ENCODE data around the gene CDK5RAP1.

CDK5RAP1 gene

DNA sequence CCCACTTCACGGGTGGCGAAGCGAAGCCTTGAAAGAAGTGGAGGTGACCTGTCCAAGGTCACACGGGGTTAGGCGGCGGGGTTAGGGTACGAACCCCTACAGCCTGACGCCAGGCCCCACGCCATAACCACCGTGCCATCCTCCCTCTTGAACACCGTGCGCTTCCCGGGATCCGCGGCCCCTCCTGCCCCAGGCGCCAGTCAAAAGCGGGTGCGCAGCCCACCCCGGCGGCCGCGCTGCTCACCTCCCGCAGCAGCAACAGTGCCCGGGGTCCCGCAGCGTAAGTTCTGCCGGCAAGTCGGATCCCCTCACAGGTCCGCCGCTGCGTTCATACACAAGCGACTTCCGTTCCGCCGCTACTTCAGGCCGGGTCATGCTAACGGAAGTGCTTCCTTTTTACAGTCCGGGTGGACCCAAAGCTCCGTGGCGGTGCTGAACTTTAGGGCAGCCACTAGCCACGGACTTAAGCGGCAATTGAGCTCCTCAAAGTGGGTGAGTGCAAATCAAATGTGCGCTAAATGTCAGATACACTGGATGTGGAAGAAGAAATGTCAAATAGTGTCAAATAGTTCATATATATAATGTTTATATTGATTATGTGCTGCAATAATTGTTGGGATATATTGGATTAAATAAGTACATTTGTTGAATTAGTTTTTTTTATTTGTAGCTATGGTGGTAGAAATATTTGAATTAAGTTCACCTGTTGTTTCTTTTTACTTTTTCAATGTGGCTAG lies at the start of gene CDK5RAP1 (continued):
- TF ChIP-seq, protein P1, sequence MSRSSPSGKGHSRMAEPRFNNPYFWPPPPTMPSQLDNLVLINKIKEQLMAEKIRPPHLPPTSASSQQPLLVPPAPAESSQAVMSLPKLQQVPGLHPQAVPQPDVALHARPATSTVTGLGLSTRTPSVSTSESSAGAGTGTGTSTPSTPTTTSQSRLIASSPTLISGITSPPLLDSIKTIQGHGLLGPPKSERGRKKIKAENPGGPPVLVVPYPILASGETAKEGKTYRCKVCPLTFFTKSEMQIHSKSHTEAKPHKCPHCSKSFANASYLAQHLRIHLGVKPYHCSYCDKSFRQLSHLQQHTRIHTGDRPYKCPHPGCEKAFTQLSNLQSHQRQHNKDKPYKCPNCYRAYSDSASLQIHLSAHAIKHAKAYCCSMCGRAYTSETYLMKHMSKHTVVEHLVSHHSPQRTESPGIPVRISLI (tag by site-specific recombination; IDR thresholded peaks at IDR 0.05): no peak
- peak; percentile 80 for TF ChIP-seq ZBTB17 (tag by site-specific recombination; IDR thresholded peaks at IDR 0.05)
- TF ChIP-seq SALL2 (tag by site-specific recombination; IDR thresholded peaks at IDR 0.05; ENCODE audit: borderline replicate concordance): no peak
- TF ChIP-seq ZFP3 (tag by site-specific recombination; IDR thresholded peaks at IDR 0.05; ENCODE audit: low read depth): no peak
- TF ChIP-seq, protein P2, sequence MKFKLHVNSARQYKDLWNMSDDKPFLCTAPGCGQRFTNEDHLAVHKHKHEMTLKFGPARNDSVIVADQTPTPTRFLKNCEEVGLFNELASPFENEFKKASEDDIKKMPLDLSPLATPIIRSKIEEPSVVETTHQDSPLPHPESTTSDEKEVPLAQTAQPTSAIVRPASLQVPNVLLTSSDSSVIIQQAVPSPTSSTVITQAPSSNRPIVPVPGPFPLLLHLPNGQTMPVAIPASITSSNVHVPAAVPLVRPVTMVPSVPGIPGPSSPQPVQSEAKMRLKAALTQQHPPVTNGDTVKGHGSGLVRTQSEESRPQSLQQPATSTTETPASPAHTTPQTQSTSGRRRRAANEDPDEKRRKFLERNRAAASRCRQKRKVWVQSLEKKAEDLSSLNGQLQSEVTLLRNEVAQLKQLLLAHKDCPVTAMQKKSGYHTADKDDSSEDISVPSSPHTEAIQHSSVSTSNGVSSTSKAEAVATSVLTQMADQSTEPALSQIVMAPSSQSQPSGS (tag by site-specific recombination; IDR thresholded peaks at IDR 0.05; ENCODE audit: low read depth): no peak
- TF ChIP-seq ZNF404 (tag by site-specific recombination; IDR thresholded peaks at IDR 0.05): no peak
- TF ChIP-seq ZBTB1 (tag by site-specific recombination; IDR thresholded peaks at IDR 0.05): 0 out of 2 replicates have a peak, but pooled peaks have one; percentile 28
- TF ChIP-seq, protein P3, sequence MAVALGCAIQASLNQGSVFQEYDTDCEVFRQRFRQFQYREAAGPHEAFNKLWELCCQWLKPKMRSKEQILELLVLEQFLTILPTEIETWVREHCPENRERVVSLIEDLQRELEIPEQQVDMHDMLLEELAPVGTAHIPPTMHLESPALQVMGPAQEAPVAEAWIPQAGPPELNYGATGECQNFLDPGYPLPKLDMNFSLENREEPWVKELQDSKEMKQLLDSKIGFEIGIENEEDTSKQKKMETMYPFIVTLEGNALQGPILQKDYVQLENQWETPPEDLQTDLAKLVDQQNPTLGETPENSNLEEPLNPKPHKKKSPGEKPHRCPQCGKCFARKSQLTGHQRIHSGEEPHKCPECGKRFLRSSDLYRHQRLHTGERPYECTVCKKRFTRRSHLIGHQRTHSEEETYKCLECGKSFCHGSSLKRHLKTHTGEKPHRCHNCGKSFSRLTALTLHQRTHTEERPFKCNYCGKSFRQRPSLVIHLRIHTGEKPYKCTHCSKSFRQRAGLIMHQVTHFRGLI (tag by site-specific recombination; IDR thresholded peaks at IDR 0.05): peak; percentile 63; the same call in 1 of the 2 replicates
- no peak for TF ChIP-seq ZNF140 (tag by site-specific recombination; IDR thresholded peaks at IDR 0.05)
- TF ChIP-seq ZNF830 (tag by site-specific recombination; IDR thresholded peaks at IDR 0.05; ENCODE audit: low read depth): no peak
- TF ChIP-seq ZNF426 (tag by site-specific recombination; IDR thresholded peaks at IDR 0.05): no peak
- no peak for TF ChIP-seq ZNF114 (tag by site-specific recombination; IDR thresholded peaks at IDR 0.05)
- TF ChIP-seq, protein P4, sequence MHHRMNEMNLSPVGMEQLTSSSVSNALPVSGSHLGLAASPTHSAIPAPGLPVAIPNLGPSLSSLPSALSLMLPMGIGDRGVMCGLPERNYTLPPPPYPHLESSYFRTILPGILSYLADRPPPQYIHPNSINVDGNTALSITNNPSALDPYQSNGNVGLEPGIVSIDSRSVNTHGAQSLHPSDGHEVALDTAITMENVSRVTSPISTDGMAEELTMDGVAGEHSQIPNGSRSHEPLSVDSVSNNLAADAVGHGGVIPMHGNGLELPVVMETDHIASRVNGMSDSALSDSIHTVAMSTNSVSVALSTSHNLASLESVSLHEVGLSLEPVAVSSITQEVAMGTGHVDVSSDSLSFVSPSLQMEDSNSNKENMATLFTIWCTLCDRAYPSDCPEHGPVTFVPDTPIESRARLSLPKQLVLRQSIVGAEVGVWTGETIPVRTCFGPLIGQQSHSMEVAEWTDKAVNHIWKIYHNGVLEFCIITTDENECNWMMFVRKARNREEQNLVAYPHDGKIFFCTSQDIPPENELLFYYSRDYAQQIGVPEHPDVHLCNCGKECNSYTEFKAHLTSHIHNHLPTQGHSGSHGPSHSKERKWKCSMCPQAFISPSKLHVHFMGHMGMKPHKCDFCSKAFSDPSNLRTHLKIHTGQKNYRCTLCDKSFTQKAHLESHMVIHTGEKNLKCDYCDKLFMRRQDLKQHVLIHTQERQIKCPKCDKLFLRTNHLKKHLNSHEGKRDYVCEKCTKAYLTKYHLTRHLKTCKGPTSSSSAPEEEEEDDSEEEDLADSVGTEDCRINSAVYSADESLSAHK (tag by site-specific recombination; IDR thresholded peaks at IDR 0.05): peak; percentile 46; the same call in 1 of the 2 replicates
- peak; percentile 95; the same call in 1 of the 2 replicates for TF ChIP-seq ZNF561 (tag by site-specific recombination; IDR thresholded peaks at IDR 0.05; ENCODE audit: borderline replicate concordance)
- TF ChIP-seq ZNF600 (tag by site-specific recombination; IDR thresholded peaks at IDR 0.05): peak; percentile 100
- no peak for TF ChIP-seq ZNF37A (tag by site-specific recombination; IDR thresholded peaks at IDR 0.05)
- TF ChIP-seq ZNF184 (tag by site-specific recombination; IDR thresholded peaks at IDR 0.05): peak; percentile 78; the same call in 1 of the 2 replicates
- TF ChIP-seq, protein P5, sequence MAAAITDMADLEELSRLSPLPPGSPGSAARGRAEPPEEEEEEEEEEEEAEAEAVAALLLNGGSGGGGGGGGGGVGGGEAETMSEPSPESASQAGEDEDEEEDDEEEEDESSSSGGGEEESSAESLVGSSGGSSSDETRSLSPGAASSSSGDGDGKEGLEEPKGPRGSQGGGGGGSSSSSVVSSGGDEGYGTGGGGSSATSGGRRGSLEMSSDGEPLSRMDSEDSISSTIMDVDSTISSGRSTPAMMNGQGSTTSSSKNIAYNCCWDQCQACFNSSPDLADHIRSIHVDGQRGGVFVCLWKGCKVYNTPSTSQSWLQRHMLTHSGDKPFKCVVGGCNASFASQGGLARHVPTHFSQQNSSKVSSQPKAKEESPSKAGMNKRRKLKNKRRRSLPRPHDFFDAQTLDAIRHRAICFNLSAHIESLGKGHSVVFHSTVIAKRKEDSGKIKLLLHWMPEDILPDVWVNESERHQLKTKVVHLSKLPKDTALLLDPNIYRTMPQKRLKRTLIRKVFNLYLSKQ (tag by site-specific recombination; IDR thresholded peaks at IDR 0.05; ENCODE audit: borderline replicate concordance): peak; percentile 74; the same call in 1 of the 2 replicates
- peak; percentile 94 for TF ChIP-seq ZNF324 (tag by site-specific recombination; IDR thresholded peaks at IDR 0.05)
- TF ChIP-seq ZNF747 (tag by site-specific recombination; IDR thresholded peaks at IDR 0.05): no peak
- TF ChIP-seq ZNF664 (tag by site-specific recombination; IDR thresholded peaks at IDR 0.05): peak; percentile 56; the same call in 1 of the 2 replicates
- TF ChIP-seq YY2 (tag by site-specific recombination; IDR thresholded peaks at IDR 0.05): peak; percentile 90
- no peak for TF ChIP-seq ZNF16 (tag by site-specific recombination; IDR thresholded peaks at IDR 0.05; ENCODE audit: low read depth)
- TF ChIP-seq, protein P6, sequence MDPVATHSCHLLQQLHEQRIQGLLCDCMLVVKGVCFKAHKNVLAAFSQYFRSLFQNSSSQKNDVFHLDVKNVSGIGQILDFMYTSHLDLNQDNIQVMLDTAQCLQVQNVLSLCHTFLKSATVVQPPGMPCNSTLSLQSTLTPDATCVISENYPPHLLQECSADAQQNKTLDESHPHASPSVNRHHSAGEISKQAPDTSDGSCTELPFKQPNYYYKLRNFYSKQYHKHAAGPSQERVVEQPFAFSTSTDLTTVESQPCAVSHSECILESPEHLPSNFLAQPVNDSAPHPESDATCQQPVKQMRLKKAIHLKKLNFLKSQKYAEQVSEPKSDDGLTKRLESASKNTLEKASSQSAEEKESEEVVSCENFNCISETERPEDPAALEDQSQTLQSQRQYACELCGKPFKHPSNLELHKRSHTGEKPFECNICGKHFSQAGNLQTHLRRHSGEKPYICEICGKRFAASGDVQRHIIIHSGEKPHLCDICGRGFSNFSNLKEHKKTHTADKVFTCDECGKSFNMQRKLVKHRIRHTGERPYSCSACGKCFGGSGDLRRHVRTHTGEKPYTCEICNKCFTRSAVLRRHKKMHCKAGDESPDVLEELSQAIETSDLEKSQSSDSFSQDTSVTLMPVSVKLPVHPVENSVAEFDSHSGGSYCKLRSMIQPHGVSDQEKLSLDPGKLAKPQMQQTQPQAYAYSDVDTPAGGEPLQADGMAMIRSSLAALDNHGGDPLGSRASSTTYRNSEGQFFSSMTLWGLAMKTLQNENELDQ (tag by site-specific recombination; IDR thresholded peaks at IDR 0.05; ENCODE audit: low read depth): no peak
- peak; percentile 82 for TF ChIP-seq SCRT2 (tag by site-specific recombination; IDR thresholded peaks at IDR 0.05)
- peak; percentile 70; the same call in 1 of the 2 replicates for TF ChIP-seq ZNF843 (tag by site-specific recombination; IDR thresholded peaks at IDR 0.05)
- TF ChIP-seq ZNF121 (tag by site-specific recombination; IDR thresholded peaks at IDR 0.05): no peak
- TF ChIP-seq ZNF335 (tag by site-specific recombination; conservative IDR thresholded peaks at IDR 0.05): peak; percentile 90
